Sigmoid colon (tissue), 4 donors: ENCODE measurements around the gene FHIP2A.

Experiments
- CTCF ChIP-seq, 4 experiments: fragments of 450-650 bp in 3 of 4; fragments of 200-600 bp in 1 of 4; IDR thresholded peaks; one replicate each; pipeline ENCODE4 v1.5.1; 2016 to 2019; ENCODE audit warnings: antibody characterized with exemption in 4 of 4, mild to moderate bottlenecking in 3 of 4, moderate library complexity in 2 of 4
- POLR2A ChIP-seq, 2 donors: fragments of 450-650 bp; IDR thresholded peaks; one replicate each; pipeline ENCODE4 v1.6.1; 2016; ENCODE audit warnings: antibody characterized with exemption in 2 of 2, mild to moderate bottlenecking in 2 of 2, moderate library complexity in 2 of 2
- POLR2AphosphoS5 ChIP-seq, 4 donors: sonication (generic); formaldehyde crosslinking; IDR thresholded peaks; one replicate each; pipeline ENCODE4 v1.6.1; 2017; ENCODE audit warnings: antibody characterized with exemption in 4 of 4

DNA sequence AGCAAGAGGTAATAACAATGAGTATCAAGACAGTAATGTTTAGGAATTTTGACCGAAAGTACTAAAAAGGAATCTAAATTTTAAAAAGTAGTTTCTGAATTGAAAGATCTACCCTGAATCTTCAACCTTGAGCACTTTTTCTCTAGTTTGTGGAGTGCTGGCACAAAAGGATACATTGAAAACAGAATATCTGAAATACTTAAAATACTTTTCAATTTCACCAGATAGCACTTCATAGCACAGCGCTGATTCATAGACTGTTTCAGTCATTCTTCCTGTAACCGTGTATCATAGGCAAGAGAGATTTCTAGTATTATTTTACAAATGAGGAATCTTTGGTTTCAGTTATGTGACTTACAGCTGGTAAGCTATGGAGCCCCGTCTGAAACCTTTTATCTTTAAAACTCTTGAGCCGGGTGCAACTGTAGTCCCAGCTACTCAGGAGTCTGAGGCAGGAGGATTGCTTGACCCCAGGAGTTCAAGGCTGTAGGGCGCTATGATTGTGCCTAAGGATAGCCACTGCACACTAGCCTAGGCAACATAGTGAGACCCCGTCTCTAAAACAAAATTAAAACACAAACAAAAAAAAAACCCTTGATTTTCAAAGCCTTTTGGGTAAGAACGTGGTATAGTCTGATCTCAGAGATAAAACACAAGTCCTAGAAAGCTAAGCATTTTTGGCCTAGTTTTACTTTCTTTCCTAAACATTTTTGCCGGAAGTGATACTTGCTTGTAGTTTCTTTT lies 35.1 kb downstream of the FHIP2A start:
- TF ChIP-seq CTCF (IDR thresholded peaks at IDR 0.05): no peak
- no peak for TF ChIP-seq POLR2A (IDR thresholded peaks at IDR 0.05)
- no peak for TF ChIP-seq POLR2AphosphoS5 (IDR thresholded peaks at IDR 0.05)
